GM04504 (cell line): ENCODE data around the gene PDIA2.
A peak's percentile ranks its signal among the peaks of the same experiment; 100 is the strongest.
"Not testable (repeated sequence)": the region's sequence is repeated elsewhere in the genome, so short reads cannot be mapped to it uniquely, and the experiment has no call there.

Experiments
- DNase-seq: peaks from one replicate; pipeline ENCODE4 v3.0.0-alpha.2; 2012; ENCODE audit warnings: low read depth

The PDIA2 gene, protein sequence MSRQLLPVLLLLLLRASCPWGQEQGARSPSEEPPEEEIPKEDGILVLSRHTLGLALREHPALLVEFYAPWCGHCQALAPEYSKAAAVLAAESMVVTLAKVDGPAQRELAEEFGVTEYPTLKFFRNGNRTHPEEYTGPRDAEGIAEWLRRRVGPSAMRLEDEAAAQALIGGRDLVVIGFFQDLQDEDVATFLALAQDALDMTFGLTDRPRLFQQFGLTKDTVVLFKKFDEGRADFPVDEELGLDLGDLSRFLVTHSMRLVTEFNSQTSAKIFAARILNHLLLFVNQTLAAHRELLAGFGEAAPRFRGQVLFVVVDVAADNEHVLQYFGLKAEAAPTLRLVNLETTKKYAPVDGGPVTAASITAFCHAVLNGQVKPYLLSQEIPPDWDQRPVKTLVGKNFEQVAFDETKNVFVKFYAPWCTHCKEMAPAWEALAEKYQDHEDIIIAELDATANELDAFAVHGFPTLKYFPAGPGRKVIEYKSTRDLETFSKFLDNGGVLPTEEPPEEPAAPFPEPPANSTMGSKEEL

GRCh38 chr16:283033-283805 is at the start of gene PDIA2:
TSS of gene PDIA2 (plus strand) at chr16:283164. CDS start at chr16:283170, 6 bp downstream.
- DNase-seq, result no peak

DNA sequence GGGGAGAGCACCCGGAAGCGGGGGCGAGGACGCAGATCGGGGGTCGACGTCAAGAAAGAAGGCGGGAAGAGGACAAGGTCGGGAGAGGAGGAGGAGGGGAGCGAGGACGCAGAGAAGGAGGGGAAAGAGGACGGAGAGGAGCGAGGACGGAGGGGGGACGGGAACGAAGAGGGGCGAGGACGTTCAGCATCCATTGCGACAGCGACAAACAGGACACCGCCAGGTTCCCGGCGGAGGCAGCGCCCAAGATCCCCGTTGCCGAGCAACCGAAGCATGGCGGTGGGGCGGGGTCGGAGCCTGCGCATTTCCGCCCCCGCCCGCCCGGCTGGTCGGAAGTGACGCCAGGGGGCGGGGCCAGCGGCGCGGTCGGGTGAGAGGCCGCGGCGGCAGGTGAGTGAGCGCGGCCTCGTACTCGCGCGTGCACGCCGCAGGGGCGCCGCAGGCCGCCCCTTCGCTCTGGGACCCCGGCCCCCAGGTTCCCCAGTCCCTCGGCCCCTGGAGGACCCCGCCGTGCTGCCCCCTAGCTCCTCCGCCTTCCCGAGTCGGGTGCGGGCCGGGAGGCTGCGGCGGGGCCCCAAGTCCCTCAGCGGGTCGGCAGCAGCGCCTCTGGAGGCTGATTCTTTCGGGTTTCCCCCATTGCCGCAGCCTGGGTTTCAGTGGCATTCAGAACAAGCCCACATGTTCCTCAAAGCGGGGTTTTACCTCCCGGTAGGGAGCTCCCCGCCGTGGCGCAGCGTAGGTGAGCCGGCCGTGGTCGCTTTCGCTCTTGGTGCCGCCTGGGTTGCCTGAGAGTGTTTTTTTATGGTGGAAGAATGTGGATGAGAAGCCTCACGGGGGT is 48.3 kb upstream of the PDIA2 start, which contains the start of gene FAM234A:
Gene FAM234A (plus strand): TSS at position 354 of the 838 bp plus-strand sequence. CDS start 19,593 bp downstream, outside the sequence.
- peak; percentile 78 for DNase-seq

DNA sequence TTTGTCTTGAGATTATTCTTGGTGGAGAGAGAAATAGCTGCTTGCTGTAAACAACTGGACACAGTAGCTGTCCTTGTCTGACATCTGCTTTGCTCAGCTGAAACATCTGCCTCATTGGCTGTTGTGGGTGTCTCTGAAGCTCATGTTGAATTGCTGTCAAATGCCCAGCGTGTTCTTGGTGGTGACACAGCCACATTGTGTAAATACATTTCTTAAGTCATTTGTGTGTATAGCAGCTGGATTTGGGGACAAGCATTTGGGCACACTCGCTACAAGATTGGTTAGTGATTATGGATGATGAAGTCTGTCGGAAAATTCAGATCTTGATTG is 43.1 kb upstream of the PDIA2 start:
- DNase-seq, result no peak

DNA sequence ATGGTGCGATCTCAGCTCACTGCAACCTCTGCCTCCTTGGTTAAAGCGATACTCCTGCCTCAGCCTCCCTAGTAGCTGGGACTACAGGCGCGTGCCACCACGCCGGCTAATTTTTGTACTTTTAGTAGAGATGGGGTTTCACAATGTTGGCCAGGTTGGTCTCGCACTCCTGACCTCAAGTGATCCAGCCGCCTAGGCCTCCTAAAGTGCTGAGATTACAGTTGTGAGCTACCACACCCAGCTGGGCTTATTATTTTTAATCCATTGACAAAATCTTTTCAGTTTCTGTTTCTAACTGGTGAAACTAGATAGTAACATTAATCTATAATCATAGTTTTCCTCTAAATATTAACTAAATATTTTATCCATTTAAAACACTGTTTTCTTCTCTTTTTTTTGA is 42.4 kb upstream of the PDIA2 start:
- no peak for DNase-seq

DNA sequence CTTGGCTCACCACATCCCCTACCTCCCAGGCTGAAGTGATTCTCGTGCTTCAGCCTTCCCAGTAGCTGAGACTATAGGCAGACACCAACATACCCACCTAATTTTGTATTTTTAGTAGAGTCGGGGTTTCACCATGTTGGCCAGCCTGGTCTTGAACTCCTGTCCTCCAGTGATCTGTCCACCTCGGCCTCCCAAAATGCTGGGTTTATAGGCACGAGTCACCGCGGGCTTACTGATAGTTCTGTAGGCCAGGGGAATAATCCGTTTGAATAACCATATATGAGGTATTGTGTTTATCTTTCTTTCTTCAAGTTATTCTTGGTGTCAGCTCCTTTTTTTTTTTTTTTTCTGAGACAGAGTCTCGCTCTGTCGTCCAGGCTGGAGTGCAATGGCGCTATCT is 40.7 kb upstream of the PDIA2 start:
- no peak for DNase-seq

- DNase-seq, result no peak
These were observed 39.6 kb upstream of the PDIA2 start for GRCh38 chr16:243348-243747.

- no peak for DNase-seq
These were observed 37.9 kb upstream of the PDIA2 start for GRCh38 chr16:245105-245504.

DNA sequence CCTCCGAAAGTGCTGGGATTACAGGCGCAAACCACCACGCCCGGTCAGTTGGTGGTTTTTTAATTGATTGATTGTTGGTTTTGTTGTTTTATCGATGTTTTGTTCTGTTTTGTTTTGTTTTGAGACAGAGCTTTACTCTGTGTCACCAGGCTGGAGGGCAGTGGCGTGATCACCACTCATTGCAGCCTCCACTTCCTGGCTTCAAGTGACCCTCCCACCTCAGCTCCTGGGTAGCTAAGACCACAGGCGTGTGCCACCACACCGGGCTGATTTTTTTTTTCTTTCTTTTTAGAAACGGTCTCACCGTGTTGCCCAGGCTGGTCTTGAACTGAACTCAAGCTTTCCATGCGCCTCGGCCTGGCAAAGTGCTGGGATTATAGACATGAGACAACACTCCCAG is 35.9 kb upstream of the PDIA2 start:
- no peak for DNase-seq

DNA sequence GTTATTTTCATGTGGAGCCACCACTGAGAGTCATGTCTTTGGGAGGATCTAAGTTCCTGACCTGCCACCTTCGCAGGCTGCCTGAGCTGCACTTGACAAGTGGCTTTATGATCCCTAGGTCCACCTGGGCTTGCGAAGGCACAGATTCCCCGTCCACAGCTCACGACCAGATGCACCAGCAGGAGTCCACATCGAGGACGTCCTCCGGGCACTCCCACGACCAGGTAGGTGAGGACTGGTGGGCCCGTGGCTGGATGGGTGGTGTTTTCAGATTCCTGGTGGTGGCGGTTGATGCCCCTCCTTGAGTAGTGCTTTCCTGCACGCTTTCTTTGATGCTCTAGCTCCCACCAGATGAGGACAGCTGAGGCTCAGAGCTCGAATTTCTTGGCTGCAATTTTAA is 33.5 kb upstream of the PDIA2 start:
- DNase-seq, result no peak

DNA sequence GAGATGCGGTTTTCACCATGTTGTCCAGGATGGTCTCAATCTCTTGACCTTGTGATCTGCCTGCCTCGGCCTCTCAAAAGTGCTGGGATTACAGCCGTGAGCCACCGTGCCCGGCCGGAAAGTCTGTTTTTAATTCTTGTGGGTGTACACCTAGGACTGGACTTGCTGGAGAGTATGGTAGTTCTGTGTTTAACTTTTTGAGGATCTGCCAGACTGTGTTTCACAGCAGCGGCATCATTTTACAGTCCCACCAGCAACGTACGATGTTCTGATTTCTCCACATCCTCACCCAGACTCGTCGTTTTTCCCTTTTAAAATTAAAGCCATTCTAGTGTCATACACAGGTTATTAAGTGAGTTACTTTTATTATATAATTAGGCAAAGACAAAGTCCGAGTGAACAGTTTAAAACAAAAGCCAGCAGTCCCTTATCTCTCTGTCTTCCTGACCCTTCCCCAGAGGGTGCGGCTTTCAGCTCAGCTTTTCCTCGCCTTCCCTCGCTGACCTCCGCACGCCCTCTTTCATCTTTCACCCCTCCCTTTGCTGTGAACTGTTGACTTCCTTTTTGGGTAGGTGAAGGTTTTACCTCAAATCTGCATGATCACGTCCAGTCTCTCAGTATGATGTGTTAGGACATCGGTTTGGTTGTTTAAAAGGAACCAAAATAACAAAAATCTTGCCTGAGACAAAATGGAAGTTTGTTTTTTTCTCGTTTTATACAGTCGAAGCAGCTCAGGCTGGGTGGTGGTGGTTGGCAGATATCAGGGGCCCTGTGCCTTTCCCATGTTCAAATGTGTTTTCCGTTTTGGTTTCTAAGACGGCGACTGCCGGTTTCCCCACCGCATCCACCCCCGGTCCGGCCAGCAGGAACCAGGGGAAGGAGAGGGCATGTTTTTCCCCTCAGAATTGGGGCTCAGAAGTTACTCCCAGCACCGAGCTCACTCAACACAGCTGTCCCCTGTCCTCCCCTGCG is 30.3 kb upstream of the PDIA2 start:
- no peak for DNase-seq

GRCh38 chr16:253833-254232 is 29.1 kb upstream of the PDIA2 start:
- no peak for DNase-seq

DNA sequence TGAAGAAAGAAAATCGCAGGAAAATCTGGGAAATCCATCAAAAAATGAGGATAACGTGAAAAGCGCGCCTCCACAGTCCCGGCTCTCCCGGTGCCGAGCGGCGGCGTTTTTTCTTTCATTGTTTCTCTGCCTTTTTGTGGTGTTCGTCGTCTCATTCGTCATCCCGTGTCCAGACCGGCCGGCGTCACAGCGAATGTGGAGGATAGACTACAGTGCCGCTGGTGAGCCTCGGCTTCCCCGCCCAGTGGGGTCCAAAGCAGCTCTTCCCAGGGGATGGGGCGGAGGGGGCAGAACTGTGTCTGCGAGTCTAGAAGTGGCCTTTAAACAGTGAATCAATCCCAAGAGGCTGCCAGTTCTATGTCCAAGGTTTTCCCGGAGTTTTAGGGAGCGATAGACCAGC is 28.5 kb upstream of the PDIA2 start:
- no peak for DNase-seq

- no peak for DNase-seq
These were observed 27.8 kb upstream of the PDIA2 start for GRCh38 chr16:255183-255582.

GRCh38 chr16:258091-258490 is 24.9 kb upstream of the PDIA2 start:
- not testable (repeated sequence) for DNase-seq

DNA sequence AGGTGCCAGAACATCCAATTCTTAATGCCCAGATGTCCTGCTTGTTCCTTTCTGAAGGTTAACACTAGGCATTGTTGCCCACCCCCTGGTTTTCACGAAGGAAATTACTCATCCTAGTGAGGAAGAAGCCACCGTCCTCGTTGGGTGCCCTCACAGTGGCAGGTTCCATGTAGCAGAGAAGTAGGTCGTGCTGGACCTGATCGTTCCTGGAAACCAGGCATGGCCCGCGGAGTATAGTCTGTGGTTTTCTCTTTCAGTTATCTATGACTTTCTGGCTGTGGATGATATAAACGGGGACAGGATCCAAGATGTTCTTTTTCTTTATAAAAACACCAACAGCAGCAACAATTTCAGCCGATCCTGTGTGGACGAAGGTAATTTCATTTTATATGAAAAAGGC is 23.7 kb upstream of the PDIA2 start:
- no peak for DNase-seq

DNA sequence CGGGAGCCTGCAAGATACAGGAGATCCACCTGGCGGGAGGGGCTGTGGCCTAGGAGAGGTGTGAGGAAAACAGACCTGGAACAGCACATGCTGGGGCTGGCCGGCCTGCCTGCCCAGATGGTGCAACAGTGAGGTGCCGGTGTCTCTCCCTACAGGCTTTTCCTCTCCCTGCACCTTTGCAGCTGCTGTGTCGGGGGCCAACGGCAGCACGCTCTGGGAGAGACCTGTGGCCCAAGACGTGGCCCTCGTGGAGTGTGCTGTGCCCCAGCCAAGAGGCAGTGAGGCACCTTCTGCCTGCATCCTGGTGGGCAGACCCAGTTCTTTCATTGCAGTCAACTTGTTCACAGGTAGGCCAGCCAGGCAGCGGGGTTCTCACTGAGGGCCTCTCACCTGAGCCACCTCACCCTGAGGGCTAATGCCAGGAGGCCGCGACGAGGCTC is 23.1 kb upstream of the PDIA2 start:
- DNase-seq, result no peak

GRCh38 chr16:260326-260725 is 22.6 kb upstream of the PDIA2 start:
- DNase-seq, result no peak

DNA sequence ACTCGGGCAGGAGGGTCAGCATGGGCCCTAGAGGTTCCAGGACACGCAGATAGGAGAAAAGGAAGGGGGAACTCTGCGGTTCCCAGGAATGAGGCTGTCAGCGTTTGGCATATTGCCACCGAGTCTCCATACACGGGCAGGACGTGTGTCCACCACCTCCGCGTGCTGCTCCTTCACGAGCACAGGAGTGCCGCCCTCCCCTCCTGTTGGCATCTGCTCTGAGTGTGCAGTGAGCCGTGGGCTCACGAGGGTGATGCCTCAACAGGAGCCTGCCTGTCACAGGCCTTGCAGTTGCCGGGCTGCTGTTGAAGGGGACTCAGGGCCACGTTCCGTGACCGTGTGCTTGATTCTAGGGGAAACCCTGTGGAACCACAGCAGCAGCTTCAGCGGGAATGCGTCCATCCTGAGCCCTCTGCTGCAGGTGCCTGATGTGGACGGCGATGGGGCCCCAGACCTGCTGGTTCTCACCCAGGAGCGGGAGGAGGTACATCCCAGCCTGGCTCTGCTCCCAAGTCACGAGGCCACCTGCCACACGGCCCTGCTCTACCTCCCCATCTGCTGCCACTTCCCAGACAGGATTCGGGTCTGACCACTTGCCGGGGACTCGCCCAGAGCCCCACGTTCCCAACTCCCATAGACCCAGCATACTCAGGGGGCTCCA is 21.8 kb upstream of the PDIA2 start:
- no peak for DNase-seq

DNA sequence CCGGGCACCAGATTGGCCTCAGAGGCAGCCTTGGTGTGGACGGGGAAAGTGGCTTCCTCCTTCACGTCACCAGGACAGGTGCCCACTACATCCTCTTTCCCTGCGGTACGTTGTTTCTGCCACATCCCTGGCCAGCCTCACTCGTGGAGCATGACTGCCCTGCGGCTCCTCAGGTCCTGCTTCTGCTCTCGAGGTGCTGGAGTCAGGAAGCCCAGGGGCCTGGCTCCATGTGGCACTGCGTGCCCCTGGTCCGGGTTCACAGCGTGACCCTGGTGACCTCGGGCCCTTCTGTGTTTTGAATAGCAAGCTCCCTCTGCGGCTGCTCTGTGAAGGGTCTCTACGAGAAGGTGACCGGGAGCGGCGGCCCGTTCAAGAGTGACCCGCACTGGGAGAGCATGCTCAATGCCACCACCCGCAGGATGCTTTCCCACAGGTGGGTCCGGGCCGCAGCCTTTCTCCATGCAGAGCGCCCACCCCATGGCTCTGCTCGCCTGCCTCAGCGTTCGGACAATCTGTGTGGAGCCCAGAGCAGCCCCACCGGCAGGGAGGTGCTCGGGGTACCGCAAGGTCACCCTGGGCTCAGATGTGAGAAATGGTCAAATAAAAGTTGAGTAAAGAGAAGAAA is 20.7 kb upstream of the PDIA2 start:
- DNase-seq, result no peak

GRCh38 chr16:263182-263774 is 19.7 kb upstream of the PDIA2 start:
- DNase-seq, result no peak
